Activated CD4-positive, alpha-beta memory T cell treated with anti-CD3 and anti-CD28 coated beads, Interleukin-2, amount 10 ng/mL, durations not matched to agents 7 days and 5 days (primary cell): ENCODE data around the gene MRPL34. TPM values are rescaled to one million over a fixed set of nuclear protein-coding genes. Genes with fewer than 3 reads are reported as not detected.
"Not testable (repeated sequence)": the region's sequence is repeated elsewhere in the genome, so short reads cannot be mapped to it uniquely, and the experiment has no call there.

Source experiments
- CTCF ChIA-PET: fragments of 350-600 bp; sonication (Branson Sonifier 250); formaldehyde crosslinking; loops from one replicate; lab custom pipeline; 2021; ENCODE audit warnings: antibody characterized with exemption, inconsistent platforms; lab: Charles Lee
- POLR2A ChIA-PET: fragments of 350-600 bp; sonication (Branson Sonifier 250); formaldehyde crosslinking; loops from one replicate; lab custom pipeline; 2021; ENCODE audit warnings: antibody characterized with exemption; lab: Charles Lee
- DNase-seq: peaks from one replicate; pipeline ENCODE4 v3.0.0-alpha.2; 2020
- H3K27ac Mint-ChIP-seq: one replicate; pipeline ENCODE4 v1.8.0; 2021; ENCODE audit warnings: mild to moderate bottlenecking, mixed read lengths
- H3K27me3 Mint-ChIP-seq: one replicate; pipeline ENCODE4 v1.8.0; 2021; ENCODE audit warnings: mixed read lengths
- H3K36me3 Mint-ChIP-seq: one replicate; pipeline ENCODE4 v1.8.0; 2021; ENCODE audit warnings: low read depth, mixed read lengths
- H3K4me1 Mint-ChIP-seq: one replicate; pipeline ENCODE4 v1.8.0; 2021; ENCODE audit warnings: mixed read lengths
- H3K4me3 Mint-ChIP-seq: one replicate; pipeline ENCODE4 v1.8.0; 2021; ENCODE audit warnings: mild to moderate bottlenecking, mixed read lengths
- H3K9me3 Mint-ChIP-seq: one replicate; pipeline ENCODE4 v1.8.0; 2021; ENCODE audit warnings: mixed read lengths
- total RNA-seq, 2 experiments: library from RNA; stranded (reverse); gene quantifications; one replicate each; pipeline ENCODE4 v1.2.3, GENCODE V29; 2021

Gene MRPL34
- total RNA-seq, 2 experiments from 2014 or later: 82.8 to 98.3 TPM

- Mint-ChIP-seq H3K27ac (no peak overlapping the region), H3K4me1 (peaks cover 9% of the 10 kb centered on the region), H3K27me3 (peaks cover 3% of the 10 kb centered on the region), H3K9me3 (no peaks in the 10 kb centered on the region), H3K4me3 (no peak overlapping the region), H3K36me3 (peaks cover 10% of the 10 kb centered on the region)
- POLR2A ChIA-PET: no interaction called here
- CTCF ChIA-PET: no interaction called here
- no peak for DNase-seq
These were observed 18.9 kb upstream of the MRPL34 start for GRCh38 chr19:17286752-17287151.

DNA sequence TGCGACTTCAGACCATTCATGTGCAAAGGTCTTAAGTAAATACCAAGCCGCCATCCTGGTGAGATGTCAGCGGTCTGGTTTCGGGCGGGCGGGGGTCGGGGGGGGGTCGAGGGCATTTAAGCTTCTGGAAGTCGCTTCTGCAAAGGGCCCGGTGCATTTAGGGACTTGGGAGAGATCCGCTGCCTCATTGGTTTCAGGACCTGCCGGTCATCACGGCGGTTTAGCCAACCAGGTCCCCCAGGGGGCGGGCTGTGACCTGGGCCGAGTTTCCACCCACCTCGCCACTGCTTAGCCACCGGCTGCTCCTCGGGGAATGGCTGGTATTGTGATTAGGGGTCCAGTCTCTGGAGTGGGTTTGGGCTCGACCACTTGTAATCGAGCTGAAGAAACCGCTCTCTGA, 16.2 kb upstream of the MRPL34 start:
- H3K27ac Mint-ChIP-seq: no peak overlapping the region
- peaks cover 3% of the 10 kb centered on the region for H3K27me3 Mint-ChIP-seq
- no peaks in the 10 kb centered on the region for H3K9me3 Mint-ChIP-seq
- no peak overlapping the region for H3K4me3 Mint-ChIP-seq
- H3K36me3 Mint-ChIP-seq: peaks cover 2% of the 10 kb centered on the region
- POLR2A ChIA-PET: interaction anchor here (1.2 to 2.9 kb wide), 2 partner anchors 9 to 22 kb away, joined by 3 to 8 read pairs; partner anchors contain the start of genes ANKLE1 and BABAM1
- peak; percentile 55 for DNase-seq
- peaks cover 12% of the 10 kb centered on the region for H3K4me1 Mint-ChIP-seq
- CTCF ChIA-PET: interaction anchor here (2.2 kb wide), 1 partner anchor 16 kb away, joined by 5 read pairs; the partner anchor contains the start of gene MRPL34

- no peaks in the 10 kb centered on the region for H3K9me3 Mint-ChIP-seq
- POLR2A ChIA-PET: interaction anchor here (0.8 to 2.9 kb wide), 8 partner anchors 11 to 96 kb away, joined by 3 to 13 read pairs (median 4); partner anchors contain the start of genes ABHD8, ANKLE1 and DDA1
- peaks cover 3% of the 10 kb centered on the region for H3K27me3 Mint-ChIP-seq
- DNase-seq: peak; percentile 82
- H3K4me1 Mint-ChIP-seq: peaks cover 15% of the 10 kb centered on the region
- H3K36me3 Mint-ChIP-seq: peaks cover 2% of the 10 kb centered on the region
- peak overlapping the region; percentile 40 for H3K27ac Mint-ChIP-seq
- CTCF ChIA-PET: interaction anchor here (0.6 to 2.6 kb wide), 22 partner anchors 9 to 127 kb away, joined by 3 to 15 read pairs (median 4); partner anchors contain the start of genes ABHD8, ANKLE1, ANO8 and BABAM1
- H3K4me3 Mint-ChIP-seq: peak overlapping the region; percentile 83
These were observed 13.2 kb upstream of the MRPL34 start for GRCh38 chr19:17292301-17293074.

DNA sequence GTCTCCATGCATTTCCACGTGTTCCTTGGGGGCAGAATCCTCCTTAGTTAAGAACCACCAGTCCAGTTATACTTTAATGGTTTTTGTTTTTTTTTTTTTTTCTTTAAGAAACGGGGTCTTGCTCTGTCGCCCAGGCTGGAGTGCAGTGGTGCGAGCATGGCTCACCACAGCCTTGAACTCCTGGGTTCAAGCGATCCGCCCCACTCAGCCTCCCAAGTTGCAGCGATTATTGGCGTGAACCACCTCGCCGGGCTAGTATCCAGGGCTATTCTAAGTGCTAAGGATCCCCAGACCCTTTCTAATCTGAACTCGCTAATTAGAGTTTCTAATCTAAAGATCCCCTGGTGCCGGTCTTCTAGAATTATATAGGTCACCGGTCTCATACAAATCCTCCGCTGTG, 12.1 kb upstream of the MRPL34 start:
- H3K9me3 Mint-ChIP-seq: no peaks in the 10 kb centered on the region
- no peak overlapping the region for H3K4me3 Mint-ChIP-seq
- no peak overlapping the region for H3K27ac Mint-ChIP-seq
- H3K36me3 Mint-ChIP-seq: peaks cover 7% of the 10 kb centered on the region
- peaks cover 15% of the 10 kb centered on the region for H3K4me1 Mint-ChIP-seq
- no peak for DNase-seq
- ChIA-PET CTCF (interaction anchor here (0.8 to 1.8 kb wide), 12 partner anchors 10 to 126 kb away, joined by 3 to 11 read pairs (median 6); partner anchors contain the start of genes ABHD8, ANO8, BABAM1 and MRPL34), POLR2A (interaction anchor here (2.0 to 2.9 kb wide), 2 partner anchors 10 to 13 kb away, joined by 5 to 13 read pairs; partner anchors contain the start of gene ABHD8)
- H3K27me3 Mint-ChIP-seq: peaks cover 3% of the 10 kb centered on the region

DNA sequence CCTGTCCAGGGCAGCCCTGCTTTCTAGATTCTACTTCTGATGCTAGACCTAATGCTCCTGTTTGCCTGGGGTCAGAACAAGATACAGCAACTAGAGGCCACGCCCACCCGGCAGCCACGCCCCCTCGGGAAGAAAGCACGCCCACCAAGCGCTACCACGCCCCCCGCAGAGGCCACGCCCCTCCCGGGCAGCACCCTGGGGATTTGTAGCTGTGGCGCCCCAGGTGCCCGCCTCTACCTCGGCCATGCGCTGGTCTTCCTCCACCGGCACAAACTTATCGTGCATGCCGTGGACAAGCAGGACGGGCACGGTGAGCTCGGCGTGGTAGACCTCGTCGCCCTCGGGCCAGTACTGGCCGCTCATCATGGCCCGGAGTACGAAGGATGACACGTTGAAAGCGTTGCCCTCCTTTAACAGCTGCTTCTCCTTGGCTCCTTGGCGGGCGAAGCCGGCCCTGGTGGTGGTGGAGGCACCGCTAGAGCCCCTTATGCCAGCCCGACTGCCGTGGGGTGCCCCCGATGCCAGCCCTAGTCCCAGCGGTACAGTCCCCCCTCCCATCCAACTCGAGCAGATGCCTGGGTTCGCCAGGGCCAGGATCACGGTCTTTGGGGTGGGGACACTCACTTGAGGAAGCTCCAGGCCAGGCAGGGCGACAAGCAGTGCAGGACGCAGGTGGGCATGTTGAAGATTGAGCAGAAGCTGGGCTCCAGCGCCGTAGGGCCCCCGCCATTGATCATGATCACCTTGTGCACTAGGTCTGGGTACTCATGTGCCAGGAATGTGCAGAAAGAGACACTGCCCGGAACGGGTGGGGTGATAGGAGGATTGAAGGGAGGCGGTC, 11.4 kb upstream of the MRPL34 start:
- Mint-ChIP-seq H3K4me1 (peaks cover 15% of the 10 kb centered on the region), H3K9me3 (no peaks in the 10 kb centered on the region), H3K4me3 (no peak overlapping the region), H3K27ac (no peak overlapping the region), H3K27me3 (peaks cover 3% of the 10 kb centered on the region), H3K36me3 (peaks cover 7% of the 10 kb centered on the region)
- CTCF ChIA-PET: interaction anchor here (1.1 kb wide), 1 partner anchor 92 kb away, joined by 5 read pairs; no protein-coding TSS in a partner anchor
- POLR2A ChIA-PET: interaction anchor here (1.1 to 2.9 kb wide), 2 partner anchors 10 to 215 kb away, joined by 3 to 13 read pairs; partner anchors contain the start of gene ABHD8
- DNase-seq: peak; percentile 66

DNA sequence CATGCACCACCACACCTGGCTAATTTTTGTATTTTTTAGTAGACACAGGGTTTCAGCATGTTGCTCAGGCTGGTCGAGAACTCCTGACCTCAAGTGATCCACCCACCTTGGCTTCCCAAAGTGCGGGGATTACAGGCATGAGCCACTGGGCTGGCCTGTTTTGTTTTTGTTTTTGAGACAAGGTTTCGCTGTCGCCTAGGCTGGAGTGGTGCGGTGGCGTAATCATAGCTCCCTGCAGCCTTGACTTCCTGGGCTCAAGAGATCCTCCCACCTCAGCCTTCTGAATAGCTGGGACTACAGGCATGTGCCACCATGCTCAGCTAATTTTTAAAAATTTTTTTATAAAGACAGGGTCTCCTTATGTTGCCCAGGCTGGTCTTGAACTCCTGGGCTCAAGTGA, 10.1 kb upstream of the MRPL34 start:
- H3K4me3 Mint-ChIP-seq, DNase-seq, POLR2A ChIA-PET, H3K27ac Mint-ChIP-seq, H3K36me3 Mint-ChIP-seq, H3K9me3 Mint-ChIP-seq, H3K27me3 Mint-ChIP-seq: not testable (repeated sequence)
- peaks cover 15% of the 10 kb centered on the region for H3K4me1 Mint-ChIP-seq
- CTCF ChIA-PET: interaction anchor here (0.6 kb wide), 2 partner anchors 10 to 15 kb away, joined by 4 to 5 read pairs; no protein-coding TSS in a partner anchor

DNA sequence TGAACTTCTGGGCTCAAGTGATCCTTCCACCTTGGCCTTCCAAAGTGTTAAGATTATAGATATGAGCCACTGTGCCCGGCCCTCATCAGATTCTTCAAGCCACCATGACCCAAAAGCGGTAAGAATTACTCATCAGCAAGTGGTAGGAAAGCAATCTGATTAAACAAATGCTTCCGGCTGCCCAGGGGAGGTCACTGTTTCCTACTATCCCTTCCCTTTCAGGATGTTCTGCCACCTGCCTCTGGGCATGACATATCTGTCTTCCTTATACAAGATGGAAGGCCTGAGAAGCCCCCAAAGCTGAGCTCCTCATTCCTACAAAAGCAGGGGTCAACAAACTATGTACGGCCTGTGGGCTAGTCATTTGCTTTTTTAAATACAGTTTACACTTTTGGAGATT, 9.4 kb upstream of the MRPL34 start:
- POLR2A ChIA-PET: no interaction called here
- Mint-ChIP-seq H3K4me3 (no peak overlapping the region), H3K4me1 (peaks cover 15% of the 10 kb centered on the region), H3K36me3 (peaks cover 7% of the 10 kb centered on the region), H3K9me3 (no peaks in the 10 kb centered on the region), H3K27me3 (no peaks in the 10 kb centered on the region), H3K27ac (no peak overlapping the region)
- DNase-seq: no peak
- CTCF ChIA-PET: interaction anchor here (0.6 kb wide), 2 partner anchors 9 to 16 kb away, joined by 4 to 5 read pairs; no protein-coding TSS in a partner anchor

DNA sequence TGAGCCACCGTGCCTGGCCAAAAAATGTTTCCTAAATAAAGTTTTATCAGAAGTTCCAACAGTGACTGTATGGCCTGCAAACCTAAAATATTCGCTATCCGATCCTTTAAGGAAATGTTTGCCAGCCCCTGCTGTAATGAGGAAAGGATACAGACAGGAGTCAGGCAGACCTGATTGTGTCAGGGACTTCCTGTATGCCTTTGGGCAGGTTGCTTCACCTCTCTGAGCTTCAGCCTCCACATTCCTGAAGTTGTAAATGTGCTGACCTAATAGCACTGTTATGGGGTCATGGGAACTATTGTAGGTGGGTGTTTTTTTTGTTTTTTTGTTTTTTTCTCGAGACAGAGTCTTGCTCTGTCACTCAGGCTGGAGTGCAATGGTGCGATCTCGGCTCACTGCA, 8.7 kb upstream of the MRPL34 start:
- Mint-ChIP-seq H3K9me3 (no peaks in the 10 kb centered on the region), H3K4me1 (peaks cover 13% of the 10 kb centered on the region), H3K4me3 (no peak overlapping the region), H3K36me3 (peaks cover 7% of the 10 kb centered on the region), H3K27ac (no peak overlapping the region), H3K27me3 (no peaks in the 10 kb centered on the region)
- ChIA-PET POLR2A (no interaction called here), CTCF (interaction anchor here (0.7 kb wide), 1 partner anchor 169 kb away, joined by 3 read pairs; no protein-coding TSS in a partner anchor)
- no peak for DNase-seq

GRCh38 chr19:17300992-17301619, 4.6 kb upstream of the MRPL34 start:
- Mint-ChIP-seq H3K36me3 (peaks cover 7% of the 10 kb centered on the region), H3K27ac (no peak overlapping the region), H3K27me3 (no peaks in the 10 kb centered on the region), H3K4me3 (no peak overlapping the region), H3K9me3 (no peaks in the 10 kb centered on the region), H3K4me1 (peaks cover 30% of the 10 kb centered on the region)
- DNase-seq: no peak
- POLR2A ChIA-PET: interaction anchor here (1.2 kb wide), 1 partner anchor 34 kb away, joined by 3 read pairs; the partner anchor contains the start of gene BABAM1
- CTCF ChIA-PET: no interaction called here

- ChIA-PET POLR2A (interaction anchor here (1.2 to 4.8 kb wide), 4 partner anchors 9 to 35 kb away, joined by 3 to 50 read pairs (median 8); partner anchors contain the start of genes ANO8 and BABAM1), CTCF (interaction anchor here (0.6 to 3.1 kb wide), 4 partner anchors 9 to 32 kb away, joined by 3 to 32 read pairs (median 4); partner anchors contain the start of gene ANO8)
- peak overlapping the region; percentile 69 for H3K4me3 Mint-ChIP-seq
- peaks cover 41% of the 10 kb centered on the region for H3K4me1 Mint-ChIP-seq
- no peak overlapping the region for H3K27ac Mint-ChIP-seq
- H3K36me3 Mint-ChIP-seq: peaks cover 5% of the 10 kb centered on the region
- H3K9me3 Mint-ChIP-seq: no peaks in the 10 kb centered on the region
- H3K27me3 Mint-ChIP-seq: no peaks in the 10 kb centered on the region
- DNase-seq: no peak
These were observed 3.1 kb upstream of the MRPL34 start for GRCh38 chr19:17302391-17303166.

DNA sequence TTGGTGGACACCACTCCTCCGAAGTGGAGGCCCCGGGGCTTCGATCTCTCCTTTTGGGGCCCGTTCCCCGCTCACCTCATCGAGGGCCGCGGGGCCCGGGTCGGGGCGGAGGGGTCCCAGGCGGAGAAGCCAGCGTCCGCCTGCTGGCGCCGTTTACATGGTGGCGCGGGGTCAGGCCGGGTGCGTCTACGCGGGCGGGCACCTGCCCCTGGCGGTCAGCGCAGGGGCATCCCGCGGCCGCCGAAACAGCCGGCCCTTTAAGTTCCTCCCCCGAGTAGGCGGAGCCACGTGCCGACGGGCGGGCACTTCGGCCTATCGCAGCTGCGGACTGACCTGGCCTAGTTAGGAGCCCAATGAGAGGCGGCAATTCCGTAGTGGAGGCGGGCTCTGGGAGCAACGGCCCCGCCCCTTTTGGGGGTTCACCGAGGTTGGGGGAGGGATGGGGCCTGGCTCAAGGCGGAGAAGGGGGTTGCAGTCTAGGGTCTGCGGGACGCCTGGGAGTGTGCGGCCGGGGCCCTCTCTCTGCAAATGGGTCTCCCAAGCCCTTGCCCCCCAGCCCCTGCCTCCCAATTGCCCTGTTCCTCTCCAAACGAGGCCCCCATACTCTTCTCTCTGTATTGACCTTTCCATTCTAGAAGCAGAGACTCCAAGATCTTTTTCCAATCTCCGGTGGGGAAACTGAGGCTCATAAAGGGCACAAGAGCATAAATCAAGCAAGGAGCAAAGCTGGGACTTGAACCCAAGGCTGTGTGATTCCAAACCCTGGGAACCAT, 2.3 kb upstream of the MRPL34 start, which contains the start of gene ABHD8:
ABHD8 (minus strand) TSS at position 259 of the 773 bp plus-strand sequence. CDS start 1,809 bp downstream, outside the sequence.
- Mint-ChIP-seq H3K27ac (peak within 1 kb of the TSS; percentile 54), H3K36me3 (peaks cover 1% of the 10 kb centered on the region), H3K4me1 (peaks cover 46% of the 10 kb centered on the region), H3K4me3 (peak within 1 kb of the TSS; percentile 69), H3K9me3 (no peaks in the 10 kb centered on the region), H3K27me3 (no peaks in the 10 kb centered on the region)
- peak; percentile 95 for DNase-seq
- CTCF ChIA-PET: interaction anchor here (0.6 to 3.1 kb wide), 4 partner anchors 10 to 99 kb away, joined by 3 to 32 read pairs (median 4); partner anchors contain the start of gene ANO8
- POLR2A ChIA-PET: interaction anchor here (0.8 to 4.8 kb wide), 5 partner anchors 10 to 177 kb away, joined by 3 to 50 read pairs (median 4); partner anchors contain the start of genes ANO8 and USE1
